ENCODE data around the gene AKAP13. TPM values are rescaled to one million over a fixed set of nuclear protein-coding genes. Genes with fewer than 3 reads are reported as not detected.

The AKAP13 gene
- total RNA-seq, 1 donor from 2014 or later: 114 TPM

- no peak for TF ChIP-seq CTCF (IDR thresholded peaks at IDR 0.05; ENCODE audit: unreplicated experiment)
- H3K4me3 Mint-ChIP-seq (ENCODE audit: low read depth): no peak overlapping the region
- H3K36me3 Mint-ChIP-seq (ENCODE audit: insufficient read depth): peaks cover 5% of the 10 kb centered on the region
- H3K9me3 Mint-ChIP-seq (ENCODE audit: low read depth): peaks cover 6% of the 10 kb centered on the region
- H3K4me1 Mint-ChIP-seq (ENCODE audit: low read depth): peaks cover 26% of the 10 kb centered on the region
- H3K27me3 Mint-ChIP-seq: no peaks in the 10 kb centered on the region
- no peak for DNase-seq (ENCODE audit: low spot score, unreplicated experiment)
- H3K27ac Mint-ChIP-seq: no peak overlapping the region
Observed at GRCh38 chr15:85456798-85457197, 76.4 kb downstream of the AKAP13 start.

- peaks cover 26% of the 10 kb centered on the region for H3K4me1 Mint-ChIP-seq (ENCODE audit: low read depth)
- TF ChIP-seq CTCF (IDR thresholded peaks at IDR 0.05; ENCODE audit: unreplicated experiment): no peak
- H3K27ac Mint-ChIP-seq: no peak overlapping the region
- peaks cover 2% of the 10 kb centered on the region for H3K36me3 Mint-ChIP-seq (ENCODE audit: insufficient read depth)
- no peak for DNase-seq (ENCODE audit: low spot score, unreplicated experiment)
- H3K9me3 Mint-ChIP-seq (ENCODE audit: low read depth): no peaks in the 10 kb centered on the region
- no peak overlapping the region for H3K4me3 Mint-ChIP-seq (ENCODE audit: low read depth)
- H3K27me3 Mint-ChIP-seq: no peaks in the 10 kb centered on the region
Observed at GRCh38 chr15:85457392-85457968, 77.1 kb downstream of the AKAP13 start.

DNA sequence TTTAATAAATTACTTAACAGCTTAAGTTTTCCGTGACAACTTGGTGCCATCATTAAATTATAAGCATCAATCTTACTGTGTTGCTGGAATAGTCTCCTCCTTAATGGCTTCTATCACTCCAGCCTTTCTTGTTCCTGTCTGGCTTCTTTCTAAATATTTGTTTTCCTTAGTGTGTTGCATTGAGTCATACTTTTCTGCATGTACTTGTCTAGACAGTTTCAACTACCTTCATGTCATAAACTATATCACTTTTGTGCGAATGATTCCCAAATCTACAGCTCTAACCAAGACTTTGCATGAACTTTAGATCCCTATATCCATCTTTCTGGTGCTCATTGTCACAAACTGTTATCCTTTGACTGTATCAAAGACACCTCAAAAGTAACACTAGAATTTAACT, 78.4 kb downstream of the AKAP13 start:
- no peak for TF ChIP-seq CTCF (IDR thresholded peaks at IDR 0.05; ENCODE audit: unreplicated experiment)
- no peaks in the 10 kb centered on the region for H3K27me3 Mint-ChIP-seq
- H3K9me3 Mint-ChIP-seq (ENCODE audit: low read depth): no peaks in the 10 kb centered on the region
- H3K4me1 Mint-ChIP-seq (ENCODE audit: low read depth): peaks cover 32% of the 10 kb centered on the region
- peaks cover 5% of the 10 kb centered on the region for H3K36me3 Mint-ChIP-seq (ENCODE audit: insufficient read depth)
- no peak overlapping the region for H3K4me3 Mint-ChIP-seq (ENCODE audit: low read depth)
- DNase-seq (ENCODE audit: low spot score, unreplicated experiment): no peak
- no peak overlapping the region for H3K27ac Mint-ChIP-seq

GRCh38 chr15:85462029-85462428, 81.6 kb downstream of the AKAP13 start:
- Mint-ChIP-seq H3K4me3 (ENCODE audit: low read depth) (no peak overlapping the region), H3K27ac (no peak overlapping the region), H3K27me3 (no peaks in the 10 kb centered on the region), H3K4me1 (ENCODE audit: low read depth) (peaks cover 23% of the 10 kb centered on the region), H3K36me3 (ENCODE audit: insufficient read depth) (peaks cover 7% of the 10 kb centered on the region), H3K9me3 (ENCODE audit: low read depth) (no peaks in the 10 kb centered on the region)
- no peak for TF ChIP-seq CTCF (IDR thresholded peaks at IDR 0.05; ENCODE audit: unreplicated experiment)
- DNase-seq (ENCODE audit: low spot score, unreplicated experiment): no peak

- Mint-ChIP-seq H3K27ac (peak overlapping the region; percentile 0), H3K9me3 (ENCODE audit: low read depth) (no peaks in the 10 kb centered on the region), H3K36me3 (ENCODE audit: insufficient read depth) (peaks cover 8% of the 10 kb centered on the region), H3K4me1 (ENCODE audit: low read depth) (peaks cover 23% of the 10 kb centered on the region), H3K4me3 (ENCODE audit: low read depth) (no peak overlapping the region), H3K27me3 (no peaks in the 10 kb centered on the region)
- DNase-seq (ENCODE audit: low spot score, unreplicated experiment): no peak
- no peak for TF ChIP-seq CTCF (IDR thresholded peaks at IDR 0.05; ENCODE audit: unreplicated experiment)
Observed at GRCh38 chr15:85463276-85463892, 83.0 kb downstream of the AKAP13 start.

All from progenitor cell of endocrine pancreas (in vitro differentiated cells).